H7 (cell line): Measurements from ENCODE around the gene FAM168A. TPM values are rescaled to one million over a fixed set of nuclear protein-coding genes. Genes with fewer than 3 reads are reported as not detected.
A peak's percentile ranks its signal among the peaks of the same experiment; 100 is the strongest.

Source experiments
- DNase-seq: peaks from one replicate; pipeline ENCODE4 v3.0.0; 2012
- H3K27me3 ChIP-seq: 2 replicates; pipeline ENCODE4 v1.6.0; 2011; ENCODE audit warnings: mild to moderate bottlenecking, low read length; ENCODE audit not compliant: control insufficient read depth, insufficient read depth
- H3K36me3 ChIP-seq: replicated peaks from 2 replicates; pipeline ENCODE4 v1.5.1; 2011; ENCODE audit warnings: low read length; ENCODE audit not compliant: control insufficient read depth, insufficient read depth
- H3K4me3 ChIP-seq: 2 replicates; pipeline ENCODE4 v1.5.1; 2011; ENCODE audit warnings: low read depth, mild to moderate bottlenecking, control low read depth, low read length, moderate library complexity; ENCODE audit not compliant: insufficient read depth
- total RNA-seq: library from RNA; depleted of rRNA; stranded (reverse); fragments of >200 nt; shearing (Covaris generic); gene quantifications from 2 replicates; pipeline ENCODE4 v1.2.3, GENCODE V29; 2014

FAM168A gene
- total RNA-seq, 1 experiment from 2014 or later = 13.1 TPM

GRCh38 chr11:73401924-73402833 lies 195.7 kb downstream of the FAM168A start:
- peak; percentile 64 for DNase-seq
- no peaks in the 10 kb centered on the region for H3K27me3 ChIP-seq
- no peak overlapping the region for H3K4me3 ChIP-seq
- H3K36me3 ChIP-seq = no peaks in the 10 kb centered on the region; the same call in 1 of the 2 replicates

GRCh38 chr11:73401217-73401923 lies 196.5 kb downstream of the FAM168A start:
- no peaks in the 10 kb centered on the region; the same call in 1 of the 2 replicates for H3K36me3 ChIP-seq
- peak; percentile 28 for DNase-seq
- H3K27me3 ChIP-seq = no peaks in the 10 kb centered on the region
- no peak overlapping the region for H3K4me3 ChIP-seq

- DNase-seq = peak; percentile 20
- H3K36me3 ChIP-seq = no peaks in the 10 kb centered on the region
- no peaks in the 10 kb centered on the region for H3K27me3 ChIP-seq
- no peak overlapping the region for H3K4me3 ChIP-seq
These were observed 197.6 kb downstream of the FAM168A start for GRCh38 chr11:73400293-73400692.

GRCh38 chr11:73399636-73400035 lies 198.3 kb downstream of the FAM168A start:
- no peaks in the 10 kb centered on the region for H3K36me3 ChIP-seq
- H3K4me3 ChIP-seq = no peak overlapping the region
- H3K27me3 ChIP-seq = no peaks in the 10 kb centered on the region
- no peak for DNase-seq

- peak; percentile 33 for DNase-seq
- no peaks in the 10 kb centered on the region for H3K27me3 ChIP-seq
- no peaks in the 10 kb centered on the region for H3K36me3 ChIP-seq
- H3K4me3 ChIP-seq = no peak overlapping the region
These were observed 198.7 kb downstream of the FAM168A start for GRCh38 chr11:73399159-73399590.

GRCh38 chr11:73398721-73399120 lies 199.2 kb downstream of the FAM168A start:
- no peaks in the 10 kb centered on the region for H3K36me3 ChIP-seq
- H3K4me3 ChIP-seq = no peak overlapping the region
- H3K27me3 ChIP-seq = no peaks in the 10 kb centered on the region
- peak; percentile 33 for DNase-seq

GRCh38 chr11:73398132-73398526 lies 199.8 kb downstream of the FAM168A start:
- H3K27me3 ChIP-seq = no peaks in the 10 kb centered on the region
- peak; percentile 60 for DNase-seq
- no peak overlapping the region for H3K4me3 ChIP-seq
- H3K36me3 ChIP-seq = no peaks in the 10 kb centered on the region

GRCh38 chr11:73397468-73398131 lies 200.3 kb downstream of the FAM168A start:
- Histone ChIP-seq H3K36me3 (no peaks in the 10 kb centered on the region), H3K27me3 (no peaks in the 10 kb centered on the region), H3K4me3 (no peak overlapping the region)
- peak; percentile 42 for DNase-seq

- no peaks in the 10 kb centered on the region for H3K27me3 ChIP-seq
These were observed 200.9 kb downstream of the FAM168A start for GRCh38 chr11:73396985-73397384.

GRCh38 chr11:73396251-73396930 lies 201.5 kb downstream of the FAM168A start:
- DNase-seq = peak; percentile 47
- Histone ChIP-seq H3K27me3 (no peaks in the 10 kb centered on the region), H3K4me3 (no peak overlapping the region), H3K36me3 (no peaks in the 10 kb centered on the region)

More at GRCh38 chr11:73396985-73397384, 200.9 kb downstream of the FAM168A start:
- Histone ChIP-seq H3K36me3 (no peaks in the 10 kb centered on the region), H3K4me3 (no peak overlapping the region)
- peak; percentile 26 for DNase-seq

- H3K27me3 ChIP-seq = no peaks in the 10 kb centered on the region
- DNase-seq = peak; percentile 56
- H3K36me3 ChIP-seq = no peaks in the 10 kb centered on the region
- H3K4me3 ChIP-seq = no peak overlapping the region
These were observed 202.4 kb downstream of the FAM168A start for GRCh38 chr11:73395297-73396208.

- H3K27me3 ChIP-seq = no peaks in the 10 kb centered on the region
- H3K36me3 ChIP-seq = no peaks in the 10 kb centered on the region
- DNase-seq = peak; percentile 49
- no peak overlapping the region for H3K4me3 ChIP-seq
These were observed 203.3 kb downstream of the FAM168A start for GRCh38 chr11:73394416-73395296.
